ENCODE results near the gene RPP25.

GRCh38 chr15:74977599-74977998 lies 21.0 kb upstream of the RPP25 start:
- no peak for TF ChIP-seq SUZ12 (IDR thresholded peaks at IDR 0.05; ENCODE audit: extremely low read depth, insufficient read depth, insufficient read length)
- TF ChIP-seq YY1 (IDR thresholded peaks at IDR 0.05; ENCODE audit: insufficient read depth, insufficient read length): no peak
